IPS DF 6.9 (cell line): Measurements from ENCODE around the gene HTRA3.
"Not testable (repeated sequence)": the region's sequence is repeated elsewhere in the genome, so short reads cannot be mapped to it uniquely, and the experiment has no call there.

Experiments used
- DNase-seq: peaks from one replicate; pipeline ENCODE4 v3.0.0-alpha.2; 2013; ENCODE audit warnings: low read depth, low spot score
- H3K27ac ChIP-seq: one replicate; pipeline ENCODE4 v1.5.1; 2013; ENCODE audit warnings: low read length, control low read depth
- H3K27me3 ChIP-seq: 2 replicates; pipeline ENCODE4 v1.6.1; 2013; ENCODE audit warnings: mild to moderate bottlenecking, low read length; ENCODE audit not compliant: control insufficient read depth, insufficient read depth
- H3K36me3 ChIP-seq: 2 replicates; pipeline ENCODE4 v1.6.1; 2013; ENCODE audit warnings: low read length; ENCODE audit not compliant: control insufficient read depth, insufficient read depth
- H3K4me1 ChIP-seq: 2 replicates; pipeline ENCODE4 v1.6.1; 2013; ENCODE audit warnings: low read length; ENCODE audit not compliant: control insufficient read depth, insufficient read depth
- H3K4me3 ChIP-seq: 2 replicates; pipeline ENCODE4 v1.5.1; 2013; ENCODE audit warnings: mild to moderate bottlenecking, low read length
- H3K9me3 ChIP-seq: 2 replicates; pipeline ENCODE4 v1.6.1; 2013; ENCODE audit warnings: low read length, inconsistent platforms; ENCODE audit not compliant: control insufficient read depth, insufficient read depth
- WGBS: extraction: QIAGEN DNeasy Blood & Tissue Kit; methylation state at CpG from one replicate; pipeline ENCODE4 v1.1.7; 2013; ENCODE audit warnings: mixed read lengths, missing lambda C conversion rate; ENCODE audit not compliant: insufficient read length, insufficient coverage; 5-methylcytosine and 5-hydroxymethylcytosine counted together

The HTRA3 gene

DNA sequence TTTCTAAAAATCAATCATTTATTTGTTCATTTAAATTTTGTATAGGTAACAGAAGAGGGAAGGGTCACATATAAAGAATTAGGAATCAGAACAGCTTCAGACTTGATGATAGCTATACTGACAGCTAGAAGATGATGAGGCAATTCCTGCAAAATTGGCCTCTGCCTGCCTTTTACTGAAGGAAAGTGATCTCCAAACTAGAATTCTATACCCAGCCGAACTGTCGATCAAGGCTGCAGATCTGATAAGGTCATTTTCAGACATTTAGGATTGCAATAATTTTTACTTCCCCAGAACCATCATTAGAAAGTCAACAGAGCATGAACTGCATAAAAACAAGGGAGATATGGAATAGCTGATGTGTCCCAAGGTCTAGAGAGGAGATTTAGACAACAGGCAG, 66.3 kb downstream of the HTRA3 start:
- no peak for DNase-seq
- no peak overlapping the region for H3K27ac ChIP-seq
- WGBS, result no CpG with 5 or more reads among the region's 2 CpGs
- H3K36me3 ChIP-seq, result no peaks in the 10 kb centered on the region
- H3K4me1 ChIP-seq, result no peaks in the 10 kb centered on the region
- no peak overlapping the region for H3K4me3 ChIP-seq
- no peaks in the 10 kb centered on the region for H3K9me3 ChIP-seq
- H3K27me3 ChIP-seq, result no peaks in the 10 kb centered on the region

DNA sequence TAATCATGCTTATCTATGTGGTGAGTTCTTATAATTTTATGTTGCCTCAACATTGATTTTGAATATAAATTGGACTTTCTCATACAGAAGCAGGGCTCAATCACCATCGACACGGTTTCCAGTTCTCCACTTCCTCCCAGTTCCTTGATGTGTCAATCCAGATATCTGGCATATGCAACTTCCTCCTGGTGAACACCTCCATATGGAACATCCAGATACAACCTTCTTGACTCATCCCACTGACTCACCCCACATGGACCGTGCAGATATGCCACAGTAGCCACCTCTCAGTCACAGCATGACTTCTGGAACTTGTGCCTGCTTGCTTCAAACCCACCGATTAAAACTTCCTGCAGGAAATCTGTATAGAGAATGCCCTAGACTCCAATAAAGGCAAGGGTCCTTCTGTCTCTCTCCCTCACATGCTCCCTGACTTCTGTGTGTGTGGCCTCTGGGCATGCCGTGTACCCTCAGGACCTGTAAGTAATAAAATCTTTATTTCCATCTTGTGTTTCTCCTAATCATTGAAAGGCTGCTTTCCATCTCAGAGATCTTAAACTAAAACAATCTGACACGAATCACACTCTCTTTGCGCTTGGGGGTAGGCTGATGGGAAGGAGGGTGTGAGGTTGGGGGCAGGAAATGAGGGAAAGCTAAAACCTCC, 67.0 kb downstream of the HTRA3 start:
- WGBS, result no CpG with 5 or more reads among the region's 7 CpGs

GRCh38 chr4:8338351-8338961, 68.9 kb downstream of the HTRA3 start:
- H3K9me3 ChIP-seq, result no peaks in the 10 kb centered on the region
- no peaks in the 10 kb centered on the region for H3K4me1 ChIP-seq
- no peak overlapping the region for H3K4me3 ChIP-seq
- H3K27me3 ChIP-seq, result no peaks in the 10 kb centered on the region
- no peaks in the 10 kb centered on the region for H3K36me3 ChIP-seq
- WGBS, result 100% methylated on average over 1 of the region's 4 CpGs
- H3K27ac ChIP-seq, result no peak overlapping the region
- DNase-seq, result no peak

More for the DNA sequence above, 67.0 kb downstream of the HTRA3 start:
- DNase-seq, result no peak
- Histone ChIP-seq H3K36me3 (no peaks in the 10 kb centered on the region), H3K4me1 (no peaks in the 10 kb centered on the region), H3K9me3 (no peaks in the 10 kb centered on the region), H3K4me3 (no peak overlapping the region), H3K27me3 (no peaks in the 10 kb centered on the region), H3K27ac (no peak overlapping the region)

GRCh38 chr4:8340781-8341241, 71.3 kb downstream of the HTRA3 start:
- Histone ChIP-seq H3K4me3 (no peak overlapping the region), H3K36me3 (no peaks in the 10 kb centered on the region; the same call in 1 of the 2 replicates), H3K27ac (no peak overlapping the region), H3K9me3 (no peaks in the 10 kb centered on the region), H3K4me1 (no peaks in the 10 kb centered on the region; the same call in 1 of the 2 replicates), H3K27me3 (no peaks in the 10 kb centered on the region)
- no peak for DNase-seq
- no CpG with 5 or more reads among the region's 8 CpGs for WGBS

DNA sequence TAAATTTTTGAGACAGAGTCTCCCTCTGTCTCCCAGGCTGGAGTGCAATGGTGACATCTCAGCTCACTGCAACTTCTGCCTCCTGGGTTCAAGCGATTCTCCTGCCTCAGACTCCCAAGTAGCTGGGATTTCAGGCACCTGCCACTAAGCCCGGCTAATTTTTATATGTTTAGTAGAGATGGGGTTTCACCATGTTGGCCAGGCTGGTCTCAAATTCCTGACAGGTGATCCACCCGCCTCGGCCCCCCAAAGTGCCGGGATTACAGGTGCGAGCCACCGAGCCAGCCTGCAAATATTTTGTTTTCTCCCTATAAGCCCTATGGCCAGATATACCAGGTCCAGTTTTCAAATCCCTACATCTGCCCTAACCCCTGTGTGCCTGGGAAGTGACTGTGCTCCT, 71.7 kb downstream of the HTRA3 start:
- H3K9me3 ChIP-seq, H3K27me3 ChIP-seq: not testable (repeated sequence)
- WGBS, result no CpG with 5 or more reads among the region's 7 CpGs

DNA sequence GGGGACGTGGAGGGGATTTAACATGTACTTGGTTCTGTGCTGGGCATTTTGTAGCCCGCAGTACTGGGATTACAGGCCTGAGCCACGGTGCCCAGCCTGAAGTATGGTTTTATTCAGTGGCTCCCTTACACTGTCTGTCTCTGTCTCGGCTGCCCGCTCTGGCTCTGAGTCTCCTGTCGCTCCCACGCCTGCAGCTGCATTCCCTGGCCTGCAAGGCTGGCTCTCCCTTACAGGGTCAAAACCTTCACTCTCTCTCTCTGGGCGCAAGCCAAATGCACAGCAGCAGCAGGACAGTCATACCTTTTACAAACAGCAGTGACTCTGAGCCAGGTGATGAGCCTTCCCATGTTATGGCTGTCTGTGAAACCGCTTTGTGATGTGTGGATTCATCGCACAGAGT, 72.1 kb downstream of the HTRA3 start:
- Histone ChIP-seq H3K27me3 (no peaks in the 10 kb centered on the region), H3K4me1 (no peaks in the 10 kb centered on the region; the same call in 1 of the 2 replicates), H3K27ac (no peak overlapping the region), H3K9me3 (no peaks in the 10 kb centered on the region), H3K4me3 (no peak overlapping the region), H3K36me3 (no peaks in the 10 kb centered on the region; the same call in 1 of the 2 replicates)
- WGBS, result no CpG with 5 or more reads among the region's 10 CpGs
- DNase-seq, result no peak

More for the DNA sequence above, 71.7 kb downstream of the HTRA3 start:
- not testable (repeated sequence) for H3K36me3 ChIP-seq, H3K27ac ChIP-seq, H3K4me1 ChIP-seq, DNase-seq, H3K4me3 ChIP-seq

- Histone ChIP-seq H3K36me3 (no peaks in the 10 kb centered on the region; the same call in 1 of the 2 replicates), H3K9me3 (no peaks in the 10 kb centered on the region), H3K4me1 (no peaks in the 10 kb centered on the region; the same call in 1 of the 2 replicates), H3K27me3 (no peaks in the 10 kb centered on the region), H3K27ac (no peak overlapping the region), H3K4me3 (no peak overlapping the region)
- DNase-seq, result no peak
- WGBS, result no CpG with 5 or more reads among the region's 16 CpGs
These were observed 73.2 kb downstream of the HTRA3 start for GRCh38 chr4:8342651-8343261.

GRCh38 chr4:8343262-8343966, 73.9 kb downstream of the HTRA3 start:
- Histone ChIP-seq H3K4me1 (no peaks in the 10 kb centered on the region; the same call in 1 of the 2 replicates), H3K36me3 (no peaks in the 10 kb centered on the region; the same call in 1 of the 2 replicates), H3K4me3 (no peak overlapping the region), H3K9me3 (no peaks in the 10 kb centered on the region), H3K27ac (no peak overlapping the region), H3K27me3 (no peaks in the 10 kb centered on the region)
- DNase-seq, result no peak
- no CpG with 5 or more reads among the region's 28 CpGs for WGBS

GRCh38 chr4:8343967-8344331, 74.4 kb downstream of the HTRA3 start:
- Histone ChIP-seq H3K27ac (no peak overlapping the region), H3K4me1 (no peaks in the 10 kb centered on the region; the same call in 1 of the 2 replicates), H3K27me3 (no peaks in the 10 kb centered on the region), H3K36me3 (no peaks in the 10 kb centered on the region; the same call in 1 of the 2 replicates), H3K4me3 (no peak overlapping the region), H3K9me3 (no peaks in the 10 kb centered on the region)
- DNase-seq, result no peak
- WGBS, result no CpG with 5 or more reads among the region's 11 CpGs

DNA sequence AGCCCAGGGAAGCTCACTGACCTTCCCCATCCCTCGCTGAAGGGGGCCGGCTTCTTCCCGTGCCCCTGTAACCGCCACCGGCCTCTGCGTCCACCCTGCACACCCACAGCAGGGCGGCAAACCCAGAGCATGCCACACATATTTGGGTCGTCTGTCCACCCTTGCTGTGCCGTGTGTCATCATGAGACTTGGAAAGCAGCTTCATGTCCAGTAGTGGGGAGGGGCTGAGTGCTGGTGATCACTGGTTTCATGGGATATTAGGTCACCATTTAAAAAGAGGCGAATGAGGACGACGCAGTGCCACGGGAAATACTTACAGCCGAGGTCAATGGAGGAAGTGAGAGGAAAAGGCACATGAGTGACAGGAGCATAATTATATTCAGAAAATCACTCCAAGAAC, 74.8 kb downstream of the HTRA3 start:
- no peaks in the 10 kb centered on the region for H3K27me3 ChIP-seq
- no CpG with 5 or more reads among the region's 14 CpGs for WGBS
- no peaks in the 10 kb centered on the region; the same call in 1 of the 2 replicates for H3K4me1 ChIP-seq
- no peaks in the 10 kb centered on the region for H3K9me3 ChIP-seq
- no peak overlapping the region for H3K27ac ChIP-seq
- H3K4me3 ChIP-seq, result no peak overlapping the region
- H3K36me3 ChIP-seq, result no peaks in the 10 kb centered on the region; the same call in 1 of the 2 replicates
- no peak for DNase-seq
